Suppressor macrophage treated with lipopolysaccharide for 1 hour (primary cell): ENCODE results near the gene PRAMEF8.
A peak's percentile ranks its signal among the peaks of the same experiment; 100 is the strongest.
"Not testable (repeated sequence)": the region's sequence is repeated elsewhere in the genome, so short reads cannot be mapped to it uniquely, and the experiment has no call there.

ENCODE experiments used
- DNase-seq, 3 donors: peaks; one replicate each; pipeline ENCODE4 v3.0.0-alpha.2; 2020 to 2022

PRAMEF8 gene

GRCh38 chr1:13285037-13285436 is at the start of gene PRAMEF8:
Gene PRAMEF8 (minus strand): TSS chr1:13285137. CDS start chr1:13284091, 1,046 bp downstream.
- not testable (repeated sequence) for DNase-seq

GRCh38 chr1:13315281-13315680 is 30.3 kb upstream of the PRAMEF8 start, which contains the start of gene PRAMEF15:
Gene PRAMEF15 (plus strand): TSS chr1:13315581. CDS start chr1:13318408, 2,827 bp downstream.
- not testable (repeated sequence) for DNase-seq

- DNase-seq = not testable (repeated sequence)
Measured at GRCh38 chr1:13303239-13303638, 18.3 kb upstream of the PRAMEF8 start, which contains the start of gene PRAMEF33. Gene PRAMEF33 (plus strand): TSS chr1:13303539. CDS start chr1:13305955, 2,416 bp downstream.

GRCh38 chr1:13302197-13302596 is 17.3 kb upstream of the PRAMEF8 start:
- not testable (repeated sequence) for DNase-seq

- DNase-seq = not testable (repeated sequence)
Measured at GRCh38 chr1:13298699-13299098, 13.8 kb upstream of the PRAMEF8 start.

- not testable (repeated sequence) for DNase-seq
Measured at GRCh38 chr1:13297216-13297931, 12.4 kb upstream of the PRAMEF8 start.

GRCh38 chr1:13289030-13289429 is 4.1 kb upstream of the PRAMEF8 start:
- not testable (repeated sequence) for DNase-seq

- DNase-seq = not testable (repeated sequence)
Measured at GRCh38 chr1:13279617-13280016, 5.3 kb downstream of the PRAMEF8 start.

GRCh38 chr1:13277016-13277415 is 7.9 kb downstream of the PRAMEF8 start:
- peak in 2 of 3 donors; percentile 0 to 16 for DNase-seq

- not testable (repeated sequence) for DNase-seq
Measured at GRCh38 chr1:13265124-13265523, 19.8 kb downstream of the PRAMEF8 start.

GRCh38 chr1:13253898-13254297 is 31.0 kb downstream of the PRAMEF8 start, which contains the start of gene PRAMEF5:
Gene PRAMEF5 (plus strand): TSS chr1:13254198. CDS start chr1:13259269, 5,071 bp downstream.
- not testable (repeated sequence) for DNase-seq

GRCh38 chr1:13247122-13247521 is 37.8 kb downstream of the PRAMEF8 start:
- DNase-seq = not testable (repeated sequence)

- not testable (repeated sequence) for DNase-seq
Measured at GRCh38 chr1:13246554-13246871, 38.4 kb downstream of the PRAMEF8 start.

- DNase-seq = not testable (repeated sequence)
Measured at GRCh38 chr1:13245841-13246553, 38.9 kb downstream of the PRAMEF8 start.

- not testable (repeated sequence) for DNase-seq
Measured at GRCh38 chr1:13243536-13244263, 41.2 kb downstream of the PRAMEF8 start.

GRCh38 chr1:13239633-13240032 is 45.3 kb downstream of the PRAMEF8 start:
- DNase-seq = not testable (repeated sequence)

- DNase-seq = not testable (repeated sequence)
Measured at GRCh38 chr1:13237572-13237971, 47.4 kb downstream of the PRAMEF8 start.

- DNase-seq = not testable (repeated sequence)
Measured at GRCh38 chr1:13234057-13234456, 50.9 kb downstream of the PRAMEF8 start.

GRCh38 chr1:13232056-13232455 is 52.9 kb downstream of the PRAMEF8 start:
- DNase-seq = not testable (repeated sequence)
